D721Med (cell line): Measurements from ENCODE around the gene SLC39A3.

Source experiments
- DNase-seq: peaks from one replicate; pipeline ENCODE4 v3.0.0; 2011; ENCODE audit warnings: low spot score; ENCODE audit not compliant: insufficient read length
- FAIRE-seq: peaks from 2 replicates; lab custom pipeline; 2011; peaks lifted over from hg19 to GRCh38; lab: Jason Lieb, UNC
- CTCF ChIP-seq: IDR thresholded peaks from 2 replicates; pipeline ENCODE4 v1.5.1; 2012; ENCODE audit warnings: mild to moderate bottlenecking, control low read depth; ENCODE audit not compliant: insufficient read depth; ENCODE audit errors: missing control alignments

Gene SLC39A3

GRCh38 chr19:2755811-2756210 is 16.0 kb upstream of the SLC39A3 start:
- TF ChIP-seq CTCF, result no peak
- FAIRE-seq (no peak), DNase-seq (no peak)

GRCh38 chr19:2755448-2755705 is 15.6 kb upstream of the SLC39A3 start:
- TF ChIP-seq CTCF, result no peak
- DNase-seq (no peak), FAIRE-seq (no peak)

GRCh38 chr19:2754659-2755447 is 15.0 kb upstream of the SLC39A3 start:
- DNase-seq (no peak), FAIRE-seq (no peak)
- TF ChIP-seq CTCF, result no peak

- FAIRE-seq (no peak), DNase-seq (no peak)
- no peak for TF ChIP-seq CTCF
These were observed 11.6 kb upstream of the SLC39A3 start for GRCh38 chr19:2751438-2751830.

- DNase-seq (no peak), FAIRE-seq (no peak)
- no peak for TF ChIP-seq CTCF
These were observed 11.1 kb upstream of the SLC39A3 start for GRCh38 chr19:2750808-2751437.

GRCh38 chr19:2747349-2747748 is 7.5 kb upstream of the SLC39A3 start:
- FAIRE-seq (no peak), DNase-seq (no peak)
- TF ChIP-seq CTCF, result no peak

- no peak for TF ChIP-seq CTCF
- no peak for DNase-seq
- FAIRE-seq, result no peak
These were observed 4.3 kb upstream of the SLC39A3 start for GRCh38 chr19:2744113-2744512.
